ENCODE measurements around the gene KDF1.

The KDF1 gene

DNA sequence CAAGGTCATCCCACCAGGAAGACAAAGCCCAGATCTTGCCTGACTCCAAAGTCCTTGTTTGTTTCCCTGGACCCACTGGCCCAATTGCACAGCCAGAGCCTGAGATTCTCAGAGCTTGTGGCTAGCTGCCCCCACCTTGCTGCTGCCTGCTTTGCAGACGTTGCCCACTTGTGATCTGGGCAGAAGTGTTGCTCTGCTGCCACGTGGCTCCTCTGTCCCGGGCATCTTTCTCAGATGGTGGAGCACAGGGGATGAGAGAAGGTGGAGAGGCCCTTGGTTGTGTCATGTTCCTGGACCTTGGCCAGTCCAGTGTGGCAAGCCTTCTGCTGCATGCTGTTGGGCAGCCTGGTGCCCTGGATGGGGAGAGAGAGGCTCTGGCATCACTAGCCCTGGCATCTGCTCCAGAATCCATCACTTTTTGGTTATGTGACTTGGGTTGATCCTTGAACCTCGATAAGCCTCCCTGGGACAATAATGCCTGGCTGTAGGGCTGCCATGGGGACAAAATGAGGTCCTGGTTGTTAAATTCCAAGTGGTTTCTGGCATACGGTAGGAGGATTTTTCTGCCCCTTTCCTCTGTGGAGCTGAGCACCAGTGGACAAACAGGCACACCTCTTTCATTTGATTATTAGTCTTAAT, 44.9 kb downstream of the KDF1 start:
- DNase-seq (ENCODE audit: low read depth in 2 of 2) = no peak

DNA sequence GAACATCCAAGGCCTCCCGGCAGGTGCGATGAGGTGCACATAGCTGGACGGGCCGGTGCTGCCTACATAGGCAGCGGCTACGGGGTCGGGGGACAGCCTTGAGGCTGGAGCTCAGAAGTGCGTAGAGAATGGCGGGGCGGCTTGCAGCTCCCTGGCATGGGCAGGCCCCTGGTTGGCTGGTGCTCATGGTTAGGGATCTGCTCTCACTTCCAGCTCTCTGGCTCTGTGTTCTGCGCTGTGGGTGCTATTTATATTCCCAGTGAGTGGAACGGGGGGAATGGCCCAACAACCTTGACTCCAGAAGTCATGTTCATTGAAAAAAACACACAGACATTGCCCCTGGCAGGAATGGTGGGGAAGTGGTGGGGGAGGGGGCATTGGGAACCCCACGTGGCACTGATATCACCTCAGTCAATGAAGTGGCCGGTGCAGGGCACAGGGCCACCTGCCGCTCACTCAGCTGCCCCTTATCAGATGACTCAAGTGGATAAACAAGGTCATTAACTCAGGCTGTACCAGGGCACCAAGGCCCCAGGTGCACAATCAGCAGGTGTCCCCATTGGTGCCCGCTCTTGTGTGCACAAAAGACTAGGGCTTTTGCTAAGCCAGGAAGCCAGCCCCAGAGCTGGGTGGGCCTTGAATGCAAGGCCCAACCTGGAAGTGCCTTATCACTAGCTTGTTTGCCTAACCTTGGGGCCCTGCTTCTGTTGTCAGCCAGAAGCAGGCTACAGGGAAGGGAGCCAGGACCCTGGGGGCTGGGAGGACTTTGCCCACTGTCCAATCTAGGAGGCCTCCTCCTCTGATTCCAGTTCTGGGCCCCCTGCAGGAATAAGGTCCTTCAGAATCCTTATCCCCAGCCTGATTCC, 46.3 kb downstream of the KDF1 start, which contains the start of gene NR0B2:
Gene NR0B2 (minus strand): TSS at position 222 of the 866 bp plus-strand sequence. CDS start 35 bp downstream, at position 187.
- DNase-seq (ENCODE audit: low read depth in 2 of 2) = no peak

- no peak for DNase-seq (ENCODE audit: low read depth in 2 of 2)
Measured at GRCh38 chr1:26913389-26913753, 46.9 kb downstream of the KDF1 start.

- DNase-seq (ENCODE audit: low read depth in 2 of 2) = no peak
Measured at GRCh38 chr1:26912147-26912490, 48.1 kb downstream of the KDF1 start.

- DNase-seq (ENCODE audit: low read depth in 2 of 2) = no peak
Measured at GRCh38 chr1:26911399-26912146, 48.7 kb downstream of the KDF1 start.

DNA sequence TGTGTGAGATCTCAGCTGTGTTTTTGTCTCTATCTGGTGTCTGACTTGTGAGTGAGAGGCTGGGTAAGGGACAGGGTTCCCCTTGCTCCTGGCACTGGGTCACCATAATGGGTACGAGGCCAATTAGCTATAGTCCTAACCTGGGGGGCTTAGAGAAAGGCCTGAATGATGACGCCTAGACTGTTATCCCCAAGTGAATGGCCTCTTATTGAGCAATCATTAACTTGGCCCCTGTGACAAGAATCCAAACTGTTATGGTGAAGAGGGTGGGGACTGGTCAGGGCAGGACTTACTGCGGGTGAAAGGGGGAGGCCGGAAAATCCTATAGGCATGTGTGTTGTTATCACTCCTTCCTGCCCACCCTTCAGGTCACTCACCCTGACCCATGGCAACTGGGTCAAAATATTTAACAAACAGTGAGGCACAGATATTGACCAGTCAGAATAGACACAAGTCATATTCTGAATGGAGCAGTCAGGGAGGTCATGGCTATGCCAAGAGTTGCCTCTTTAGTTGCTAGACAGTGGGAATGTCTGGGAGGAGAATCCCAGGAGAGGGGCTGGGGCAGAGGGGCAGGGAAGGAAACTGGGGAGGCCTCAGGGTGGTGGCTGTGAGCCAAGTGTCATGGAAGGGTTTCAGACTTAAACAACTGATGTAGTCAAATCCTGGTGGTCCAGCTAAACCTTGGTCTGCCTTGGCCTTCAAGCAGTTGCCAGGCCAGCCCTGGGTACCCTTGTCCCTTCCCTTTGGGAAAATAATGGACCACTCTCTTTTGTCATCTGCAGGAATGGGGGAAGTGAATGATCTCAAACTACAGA, 49.7 kb downstream of the KDF1 start:
- DNase-seq (ENCODE audit: low read depth in 2 of 2) = no peak

- no peak for DNase-seq (ENCODE audit: low read depth in 2 of 2)
Measured at GRCh38 chr1:26909951-26910342, 50.3 kb downstream of the KDF1 start.

- no peak for DNase-seq (ENCODE audit: low read depth in 2 of 2)
Measured at GRCh38 chr1:26907071-26907917, 53.0 kb downstream of the KDF1 start.

- DNase-seq (ENCODE audit: low read depth in 2 of 2) = no peak
Measured at GRCh38 chr1:26900815-26901511, 59.3 kb downstream of the KDF1 start.

DNA sequence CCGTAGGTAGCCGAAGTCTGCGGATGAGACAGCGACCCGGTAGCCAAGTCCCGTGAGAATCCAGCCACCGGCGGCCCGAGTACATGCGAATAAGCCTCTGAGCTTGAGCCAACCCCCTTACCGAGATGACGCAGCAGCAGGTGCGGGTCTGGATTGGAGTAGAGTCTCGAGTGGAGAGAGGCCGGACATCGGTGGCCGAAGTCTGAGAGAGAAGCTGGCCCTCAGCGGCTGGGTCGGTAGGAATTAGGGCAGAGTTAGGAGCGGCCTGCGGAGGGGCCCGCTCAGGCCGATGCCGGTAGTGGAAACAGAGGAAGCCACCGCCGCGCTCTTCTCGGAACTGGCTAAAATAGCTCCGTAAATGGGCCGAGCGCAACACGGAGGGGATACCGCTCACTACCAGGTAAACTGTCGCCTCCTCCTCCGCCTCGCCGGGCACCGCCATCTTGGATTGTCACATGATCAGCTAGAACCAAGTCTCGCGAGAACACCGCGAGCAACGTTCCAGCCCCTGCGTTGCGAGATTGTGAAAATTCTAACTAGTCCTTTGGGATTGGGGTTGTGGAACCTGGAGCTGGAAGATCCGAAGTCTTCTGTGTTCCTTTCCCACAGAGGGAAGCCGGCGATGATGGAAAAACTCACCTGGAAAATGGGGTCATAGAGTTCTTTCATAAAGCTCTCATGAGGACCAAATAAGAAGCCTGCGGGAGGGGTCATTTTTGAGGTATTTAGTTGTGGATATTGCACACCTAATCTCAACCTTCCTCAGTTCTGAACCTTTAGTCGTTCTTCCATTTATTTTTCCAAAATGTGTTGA, 60.1 kb downstream of the KDF1 start, which contains the start of gene GPATCH3:
Gene GPATCH3 (minus strand): TSS at position 467 of the 814 bp plus-strand sequence. CDS start 25 bp downstream, at position 442.
- DNase-seq (ENCODE audit: low read depth in 2 of 2) = peak; percentile 86
